Inflammatory macrophage treated with lipopolysaccharide for 1 hour (primary cell): Measurements from ENCODE around the gene PCGF3.
"Not testable (repeated sequence)": the region's sequence is repeated elsewhere in the genome, so short reads cannot be mapped to it uniquely, and the experiment has no call there.

ENCODE experiments used
- DNase-seq, 2 donors: peaks; one replicate each; pipeline ENCODE4 v3.0.0-alpha.2; 2020 to 2022

PCGF3 gene

DNA sequence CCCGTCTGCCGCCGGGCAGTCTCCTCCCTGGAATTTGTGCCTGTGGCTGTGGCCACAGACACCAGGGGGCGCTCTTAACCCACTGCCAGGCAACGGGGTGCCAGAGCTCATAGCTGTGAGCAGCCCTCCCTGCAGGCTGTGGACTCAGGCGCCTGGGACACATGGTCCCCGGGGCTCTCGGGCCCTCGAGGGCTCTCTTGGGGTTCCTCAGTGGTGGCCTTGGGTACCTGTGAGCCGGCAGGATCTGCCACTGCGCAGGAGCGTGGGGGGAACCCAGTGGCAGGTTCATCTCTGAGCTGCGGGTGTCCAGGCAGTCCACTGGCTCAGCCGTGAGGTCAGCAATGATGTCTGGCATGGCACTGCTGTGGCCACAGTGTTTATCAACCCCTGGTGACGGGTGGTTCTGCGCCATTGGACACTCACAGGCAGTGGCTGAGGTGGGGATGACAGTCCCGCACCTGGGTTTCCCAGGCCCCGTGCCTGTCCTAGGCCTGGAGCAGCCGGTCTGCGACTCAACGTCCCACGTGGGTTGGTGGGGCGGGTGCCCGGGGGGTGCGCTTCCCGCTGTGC, 37.2 kb downstream of the PCGF3 start:
- DNase-seq: peak in 1 of 2 donors; percentile 72

DNA sequence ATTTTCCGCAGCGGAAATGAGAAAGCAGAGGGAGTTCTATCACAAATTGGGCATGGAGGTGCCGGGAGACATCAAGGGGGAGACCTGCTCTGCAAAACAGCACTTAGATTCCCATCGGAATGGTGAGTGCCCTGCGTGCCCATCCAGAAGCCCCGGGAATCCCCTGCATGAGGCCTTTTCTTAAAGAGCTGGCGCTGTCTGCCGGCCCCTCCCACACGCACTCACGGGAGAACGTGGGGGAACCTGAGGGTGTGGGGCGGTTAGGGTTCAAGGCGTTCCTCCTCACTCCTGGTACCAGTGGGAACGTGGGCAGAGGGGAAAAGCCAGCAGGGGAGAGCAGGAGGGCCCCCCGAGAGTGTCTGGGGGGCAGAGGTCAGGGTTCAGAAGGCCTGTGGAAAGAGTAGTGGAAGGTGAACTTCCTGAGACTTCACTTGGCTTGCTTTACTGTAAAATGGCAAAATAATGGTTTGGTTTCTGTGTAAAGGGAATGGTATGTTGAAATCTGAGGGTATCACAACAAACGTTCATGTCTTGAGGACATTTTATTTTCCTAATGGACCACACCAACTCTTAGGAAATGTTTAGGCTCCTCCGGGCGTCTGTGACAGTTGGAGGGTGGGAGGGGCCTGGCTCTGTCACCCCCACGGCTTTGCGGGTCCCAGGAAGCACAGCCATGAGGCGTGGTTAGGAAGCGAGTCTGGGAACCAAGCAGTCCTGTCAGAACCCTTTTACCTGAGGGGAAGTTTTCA, 38.0 kb downstream of the PCGF3 start:
- no peak for DNase-seq

GRCh38 chr4:744212-744841, 38.7 kb downstream of the PCGF3 start:
- no peak for DNase-seq

DNA sequence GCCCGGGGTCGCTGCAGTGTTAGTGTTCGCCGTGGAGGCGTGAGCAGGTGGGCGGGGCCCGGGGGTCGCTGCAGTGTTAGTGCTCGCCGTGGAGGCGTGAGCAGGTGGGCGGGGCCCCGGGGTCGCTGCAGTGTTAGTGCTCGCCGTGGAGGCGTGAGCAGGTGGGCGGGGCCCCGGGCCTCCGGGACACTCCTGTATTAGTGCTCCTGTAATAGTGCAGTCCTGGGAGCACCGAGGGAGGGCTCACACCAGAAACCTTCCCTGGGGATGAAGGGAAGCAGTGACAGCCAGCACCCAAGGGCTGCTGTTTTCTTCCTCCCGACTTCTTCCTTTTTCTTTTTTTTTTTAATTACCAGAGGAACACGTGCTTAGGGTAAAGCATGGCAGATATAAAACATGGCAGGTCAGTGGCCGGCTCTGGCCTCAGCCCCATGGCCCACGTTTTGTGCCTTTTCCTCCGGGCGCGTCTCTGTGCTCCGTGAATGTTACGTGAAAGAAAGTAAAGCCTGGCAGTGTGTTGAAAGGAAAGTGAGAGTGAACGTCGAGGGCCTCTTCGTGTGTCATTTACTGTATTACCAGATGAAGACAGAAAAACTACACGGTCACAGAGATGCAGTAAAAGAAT, 42.0 kb downstream of the PCGF3 start:
- DNase-seq: no peak

- no peak for DNase-seq
Measured at GRCh38 chr4:748461-748860, 42.8 kb downstream of the PCGF3 start.

GRCh38 chr4:749698-750666, 44.4 kb downstream of the PCGF3 start:
- DNase-seq: no peak

DNA sequence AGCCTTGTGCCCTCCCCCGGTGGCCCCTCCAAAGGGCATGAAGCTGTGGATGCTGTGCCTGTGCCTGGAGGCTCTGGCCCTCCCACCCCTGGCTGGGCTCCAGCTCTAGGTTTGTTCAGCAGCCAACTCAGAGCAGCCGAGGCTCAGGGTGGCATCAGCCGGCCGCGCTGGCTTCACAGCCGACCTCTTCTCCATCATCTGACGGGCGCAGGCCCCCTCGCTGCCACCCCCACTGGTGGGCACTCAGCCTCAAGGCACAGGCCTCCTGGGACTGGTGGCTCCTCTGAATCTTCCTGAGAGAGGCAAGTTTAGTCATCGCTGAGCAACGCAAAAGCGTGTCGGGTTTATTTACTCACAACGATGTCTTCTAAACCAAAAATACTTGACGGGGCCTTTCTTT, 46.0 kb downstream of the PCGF3 start:
- no peak for DNase-seq

- no peak for DNase-seq
Measured at GRCh38 chr4:752196-752861, 46.7 kb downstream of the PCGF3 start.

DNA sequence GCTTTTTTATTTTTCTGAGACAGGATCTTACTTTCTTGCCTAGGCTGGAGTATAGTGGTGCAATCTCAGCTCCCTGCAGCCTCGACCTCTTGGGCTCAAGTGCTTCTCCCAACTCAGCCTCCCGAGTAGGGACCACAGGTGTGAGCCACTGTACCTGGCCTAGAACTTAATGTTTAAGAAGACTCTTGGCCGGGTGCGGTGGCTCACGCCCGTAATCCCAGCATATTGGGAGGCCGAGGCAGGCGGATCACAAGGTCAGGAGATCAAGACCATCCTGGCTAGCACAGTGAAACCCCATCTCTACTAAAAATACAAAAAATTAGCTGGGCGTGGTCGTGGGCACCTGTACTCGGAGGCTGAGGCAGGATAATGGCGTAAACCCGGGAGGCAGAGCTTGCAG, 47.6 kb downstream of the PCGF3 start:
- not testable (repeated sequence) for DNase-seq

- no peak for DNase-seq
Measured at GRCh38 chr4:754221-755120, 48.8 kb downstream of the PCGF3 start.

GRCh38 chr4:757111-757510, 51.5 kb downstream of the PCGF3 start:
- DNase-seq: no peak

DNA sequence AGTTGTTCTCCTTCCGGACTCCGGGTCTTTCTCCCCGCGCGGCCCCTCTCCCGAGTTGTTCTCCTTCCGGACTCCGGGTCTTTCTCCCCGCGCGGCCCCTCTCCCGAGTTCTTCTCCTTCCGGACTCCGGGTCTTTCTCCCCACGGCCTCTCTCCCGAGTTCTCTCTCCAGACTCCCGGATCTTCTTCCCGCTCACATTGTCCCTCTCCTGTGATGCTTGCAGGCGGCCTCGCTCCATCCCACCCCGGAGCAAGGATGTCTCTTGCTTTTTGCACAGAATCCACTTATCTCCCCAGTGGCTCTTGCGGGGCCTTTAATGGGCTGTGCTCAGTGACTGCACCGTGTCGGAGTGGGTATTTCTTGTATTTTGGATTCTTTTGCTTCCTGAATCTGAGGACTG, 54.2 kb downstream of the PCGF3 start:
- not testable (repeated sequence) for DNase-seq

DNA sequence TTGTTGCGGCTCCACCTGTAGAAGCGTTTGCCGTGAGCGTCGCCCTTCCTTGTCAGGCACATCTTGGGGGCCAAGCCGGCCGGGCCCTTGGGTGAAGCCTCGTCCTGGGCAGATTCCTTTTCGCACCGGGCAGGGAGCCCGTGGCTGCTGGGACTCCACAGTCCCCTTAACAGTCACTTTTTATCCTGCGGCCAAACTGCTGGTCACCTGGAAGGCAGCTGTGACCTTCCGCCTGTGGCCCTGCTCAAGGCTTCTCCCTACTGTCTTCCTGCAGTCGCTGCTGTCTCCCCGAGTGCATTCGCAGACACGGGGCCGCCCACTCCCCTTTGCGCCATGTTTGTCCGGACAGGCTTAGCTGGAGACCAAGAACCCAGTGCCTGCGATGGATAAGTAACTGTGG, 55.0 kb downstream of the PCGF3 start:
- no peak for DNase-seq

- no peak for DNase-seq
Measured at GRCh38 chr4:761086-761485, 55.5 kb downstream of the PCGF3 start.

DNA sequence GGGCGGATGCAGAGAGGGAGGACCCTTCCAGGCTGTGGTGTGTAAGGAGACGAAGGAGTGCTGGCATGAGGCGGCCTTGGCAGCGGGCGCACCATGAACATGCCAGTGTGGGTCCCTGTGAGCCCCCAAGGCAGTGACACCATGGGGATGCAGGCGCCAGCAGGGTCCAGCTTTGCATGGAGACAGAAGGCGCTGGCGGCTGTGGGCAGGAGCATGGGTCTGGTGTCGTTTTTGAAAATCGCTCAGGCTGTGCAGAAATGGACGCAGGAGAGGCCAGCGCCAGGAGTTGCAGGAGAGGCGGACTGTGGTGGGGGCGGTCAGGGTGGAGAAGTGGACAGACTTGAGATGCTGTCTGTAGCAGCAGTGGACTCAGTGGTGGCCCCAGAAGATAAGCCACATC, 56.1 kb downstream of the PCGF3 start:
- no peak for DNase-seq

DNA sequence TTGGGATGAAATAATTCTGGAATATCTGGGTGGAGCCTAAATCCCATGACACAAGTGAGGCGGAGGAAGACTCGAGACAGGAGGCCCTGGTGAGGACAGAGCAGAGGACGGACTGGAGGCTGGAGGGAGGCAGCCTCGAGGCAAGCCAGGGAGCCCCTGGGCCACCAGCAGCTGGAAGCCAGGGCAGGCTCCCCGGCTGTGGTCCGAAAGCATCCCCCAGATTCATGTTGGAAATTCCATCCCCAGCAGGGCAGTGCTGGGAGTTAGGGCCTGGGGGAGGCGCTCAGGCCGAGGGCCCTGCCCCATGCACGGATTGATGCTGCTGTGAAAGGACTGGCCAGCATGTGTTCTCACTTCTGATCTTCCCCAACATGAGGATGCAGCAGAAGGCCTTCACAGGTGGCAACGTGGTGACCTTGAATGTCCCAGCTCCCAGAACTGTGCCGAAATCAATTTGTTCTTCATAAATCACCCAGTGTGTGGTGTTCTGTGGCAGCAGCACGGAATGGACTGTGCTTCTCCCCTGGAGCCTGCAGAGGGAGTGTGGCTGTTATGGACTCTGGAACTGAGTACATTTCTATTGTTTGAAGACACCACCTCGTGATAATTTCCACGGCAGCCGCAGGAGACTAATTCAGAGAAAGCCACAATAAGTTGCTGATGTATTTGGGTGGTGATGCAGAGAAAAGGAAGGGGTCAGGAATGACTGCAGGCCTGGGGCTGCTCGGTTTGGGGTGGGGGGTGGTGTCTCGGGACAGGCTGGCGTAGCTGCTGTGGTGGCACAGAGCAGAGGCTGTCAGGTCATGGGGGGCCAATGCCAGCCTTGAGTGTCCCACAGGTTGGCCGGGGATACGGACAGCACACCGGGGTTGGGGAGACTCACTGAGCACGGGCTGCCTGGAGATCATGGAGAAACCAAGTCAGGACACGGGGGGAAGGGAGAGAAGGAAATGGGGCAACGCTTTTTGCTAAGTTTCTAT, 56.9 kb downstream of the PCGF3 start:
- no peak for DNase-seq

DNA sequence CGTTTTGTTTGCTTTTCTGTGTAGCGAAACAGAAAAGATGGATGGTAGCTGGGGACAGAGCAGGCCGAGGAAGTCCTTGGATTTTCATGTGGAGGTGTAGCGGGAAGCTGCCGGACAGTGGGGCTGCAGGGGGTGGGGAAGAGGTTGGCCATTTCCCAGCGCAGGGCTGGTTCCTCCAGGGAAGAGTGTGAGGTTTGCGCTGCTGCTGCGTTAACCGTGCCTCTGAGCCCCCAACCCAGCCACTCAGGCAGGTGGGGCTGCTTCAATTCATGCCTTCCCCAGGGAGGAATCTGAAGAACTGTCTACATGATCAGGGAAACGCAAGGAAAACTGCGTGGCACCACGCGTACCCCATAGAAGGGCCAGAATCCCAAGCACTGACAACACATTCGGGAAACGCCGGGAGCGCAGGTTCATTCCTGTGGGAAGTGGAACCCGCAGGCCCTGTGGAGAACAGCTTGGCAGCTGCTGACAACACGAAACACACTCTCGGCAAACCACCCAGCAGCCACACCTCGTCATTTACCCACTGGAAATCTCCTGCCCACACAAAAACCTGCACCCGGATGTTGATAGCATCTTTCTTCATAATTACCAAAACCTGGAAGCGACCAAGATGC, 57.7 kb downstream of the PCGF3 start:
- no peak for DNase-seq

- no peak for DNase-seq
Measured at GRCh38 chr4:763922-764321, 58.3 kb downstream of the PCGF3 start.
